DND-41 (cell line): ENCODE measurements around the gene SCUBE1.

Source experiments
- CTCF ChIP-seq: IDR thresholded peaks from 2 replicates; pipeline ENCODE4 v1.5.1; 2012; ENCODE audit warnings: borderline replicate concordance, low read length, moderate library complexity, mild to moderate bottlenecking; ENCODE audit not compliant: poor library complexity, severe bottlenecking; ENCODE audit errors: extremely low read depth
- EZH2 ChIP-seq: IDR thresholded peaks from 3 replicates; pipeline ENCODE4 v1.6.1; 2012; ENCODE audit warnings: borderline replicate concordance, low read depth, mild to moderate bottlenecking, moderate library complexity, low read length, inconsistent platforms; ENCODE audit not compliant: severe bottlenecking

- TF ChIP-seq CTCF (no peak), EZH2 (no peak)
These were observed 176.1 kb downstream of the SCUBE1 start for GRCh38 chr22:43167001-43167589.
